Measurements from ENCODE around the gene EXOSC2.

EXOSC2 gene

DNA sequence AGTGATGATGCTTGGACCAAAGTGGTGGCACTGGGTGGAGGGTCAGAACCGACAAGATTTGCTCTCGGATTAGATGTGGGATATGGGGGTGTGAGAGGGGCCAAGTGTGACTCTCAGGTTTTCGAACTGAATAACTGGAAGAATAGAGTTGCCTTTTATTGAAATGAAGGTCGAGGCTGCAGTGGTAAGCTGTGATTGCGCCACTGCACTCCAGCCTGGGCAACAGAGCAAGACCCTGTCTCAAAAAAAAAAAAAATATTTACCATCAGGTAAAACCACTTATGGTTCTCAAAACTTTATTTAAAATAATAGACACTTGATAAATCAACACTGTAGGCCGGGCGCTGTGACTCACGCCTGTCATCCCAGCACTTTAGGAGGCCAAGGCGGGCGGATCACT lies 27.2 kb downstream of the EXOSC2 start:
- DNase-seq (ENCODE audit: low read depth, low spot score) = no peak
- H3K4me3 ChIP-seq (ENCODE audit: low read length) = no peak overlapping the region

DNA sequence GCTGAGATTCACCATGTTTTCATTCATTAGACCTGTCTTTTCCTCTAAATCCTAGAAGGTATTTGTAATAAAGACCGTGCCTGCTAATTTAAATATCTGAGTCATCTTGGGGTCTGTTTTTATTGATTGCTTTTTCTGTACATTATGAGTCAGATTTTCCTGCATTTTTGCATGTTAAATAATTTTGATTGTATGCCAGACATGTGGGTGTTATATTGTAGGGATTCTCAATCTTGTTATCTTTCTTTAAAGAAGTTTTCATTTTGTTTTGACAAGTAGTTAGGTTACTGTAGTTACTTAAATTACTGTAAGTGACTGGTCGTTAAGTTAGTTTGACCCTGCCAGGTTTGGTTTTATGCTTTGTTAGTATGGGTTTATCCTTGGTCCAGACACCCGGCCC lies 35.1 kb downstream of the EXOSC2 start:
- H3K4me3 ChIP-seq (ENCODE audit: low read length) = no peak overlapping the region
- no peak for DNase-seq (ENCODE audit: low read depth, low spot score)

DNA sequence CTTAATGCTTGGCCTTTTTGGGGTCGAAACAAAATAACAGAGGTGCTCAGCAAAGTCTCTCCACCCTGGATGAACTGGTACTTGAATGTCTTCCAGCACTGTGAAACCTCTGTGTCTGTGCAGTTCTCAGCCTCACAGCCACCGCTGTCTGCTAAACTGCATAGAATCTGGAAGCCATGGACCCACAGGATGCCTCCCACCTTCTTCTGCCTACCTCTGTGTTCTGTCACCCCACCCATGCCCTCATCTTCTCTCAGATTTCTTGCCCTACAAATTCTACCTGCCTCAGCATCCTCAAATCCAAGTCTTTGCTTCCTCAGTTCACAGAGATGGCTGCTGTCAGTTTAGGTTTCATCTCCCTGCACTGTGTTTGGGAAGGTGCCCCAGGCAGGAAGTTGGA lies 35.6 kb downstream of the EXOSC2 start:
- DNase-seq (ENCODE audit: low read depth, low spot score) = no peak
- H3K4me3 ChIP-seq (ENCODE audit: low read length) = no peak overlapping the region

DNA sequence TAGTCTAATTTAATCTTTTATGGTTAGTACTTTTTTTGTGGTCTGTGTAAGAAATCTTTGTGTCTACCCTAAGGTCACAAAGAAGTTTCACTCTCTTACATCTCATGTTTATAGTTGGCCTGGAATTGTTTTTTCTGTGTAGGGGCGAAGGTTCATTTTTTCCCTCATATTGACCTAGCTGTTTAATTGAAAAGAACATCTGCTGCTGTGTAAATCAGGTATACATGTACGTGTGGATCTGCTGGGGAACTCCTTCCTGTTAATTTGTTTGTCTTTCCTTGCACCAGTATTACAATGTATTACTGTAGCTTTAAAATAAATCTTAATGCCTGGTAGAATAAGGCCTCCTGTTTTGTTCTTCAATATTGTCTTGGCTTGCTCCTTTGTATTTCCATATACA lies 37.8 kb downstream of the EXOSC2 start:
- H3K4me3 ChIP-seq (ENCODE audit: low read length) = no peak overlapping the region

DNA sequence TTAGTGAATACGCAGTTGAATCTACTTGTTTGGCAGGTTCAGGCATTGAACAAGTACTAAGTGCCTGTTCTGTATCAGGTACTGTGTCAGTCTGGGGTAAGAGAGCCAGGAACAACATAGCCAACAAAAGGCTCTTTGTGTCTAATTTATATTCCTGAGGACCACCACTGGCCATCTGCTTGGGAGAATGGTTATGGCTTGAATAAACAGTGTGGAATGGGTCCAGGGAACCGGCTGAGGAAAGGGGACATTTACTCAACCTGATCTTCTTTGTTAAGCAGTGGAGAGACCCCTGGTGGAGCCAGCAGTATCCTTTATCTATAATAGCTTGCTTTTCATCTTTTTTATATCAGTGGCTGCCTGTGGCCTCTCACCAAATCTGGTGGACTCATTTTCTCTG lies 38.6 kb downstream of the EXOSC2 start:
- DNase-seq (ENCODE audit: low read depth, low spot score) = no peak

More for the DNA sequence above, 37.8 kb downstream of the EXOSC2 start:
- no peak for DNase-seq (ENCODE audit: low read depth, low spot score)

DNA sequence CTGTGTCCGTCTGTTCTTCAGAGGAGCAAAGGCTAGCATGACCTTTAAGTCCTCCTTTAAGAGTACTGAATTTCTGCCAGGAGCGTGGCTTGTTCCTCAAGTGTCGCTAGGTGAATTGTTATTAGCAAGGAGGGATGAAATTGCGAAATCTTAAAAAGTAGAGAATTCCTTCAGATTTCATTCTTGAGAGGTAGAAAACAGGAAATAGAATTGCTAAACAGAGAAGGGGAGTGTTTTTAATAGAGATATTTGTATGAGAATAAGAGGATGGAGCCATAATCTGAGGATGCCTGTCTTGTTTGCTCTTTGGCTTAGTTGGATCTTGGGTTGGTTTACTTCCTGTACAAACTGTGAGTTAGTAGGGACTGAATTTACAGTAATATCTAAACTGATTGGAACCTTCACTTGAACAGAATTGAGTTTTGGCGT lies 39.2 kb downstream of the EXOSC2 start:
- no peak overlapping the region for H3K4me3 ChIP-seq (ENCODE audit: low read length)
- DNase-seq (ENCODE audit: low read depth, low spot score) = no peak

More for the DNA sequence above, 38.6 kb downstream of the EXOSC2 start:
- no peak overlapping the region for H3K4me3 ChIP-seq (ENCODE audit: low read length)

DNA sequence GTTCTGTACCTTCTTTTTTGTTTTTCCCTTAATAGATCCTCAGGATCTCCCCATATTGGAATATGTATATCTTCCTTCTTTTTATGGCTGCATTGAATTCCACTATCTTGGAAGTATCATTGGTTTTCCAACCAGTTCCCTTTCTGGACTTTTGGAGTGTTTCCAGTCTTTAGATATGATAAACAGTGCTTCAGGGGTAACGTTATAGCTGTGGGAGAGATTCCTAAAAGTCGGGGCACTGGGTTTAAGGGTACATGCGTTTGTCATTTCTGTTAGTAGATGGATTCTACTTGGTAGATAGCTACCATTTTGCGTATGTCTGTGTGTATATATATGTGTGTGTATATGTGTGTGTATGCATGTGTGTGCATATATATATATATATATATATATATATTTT lies 42.0 kb downstream of the EXOSC2 start:
- no peak overlapping the region for H3K4me3 ChIP-seq (ENCODE audit: low read length)
- DNase-seq (ENCODE audit: low read depth, low spot score) = no peak

DNA sequence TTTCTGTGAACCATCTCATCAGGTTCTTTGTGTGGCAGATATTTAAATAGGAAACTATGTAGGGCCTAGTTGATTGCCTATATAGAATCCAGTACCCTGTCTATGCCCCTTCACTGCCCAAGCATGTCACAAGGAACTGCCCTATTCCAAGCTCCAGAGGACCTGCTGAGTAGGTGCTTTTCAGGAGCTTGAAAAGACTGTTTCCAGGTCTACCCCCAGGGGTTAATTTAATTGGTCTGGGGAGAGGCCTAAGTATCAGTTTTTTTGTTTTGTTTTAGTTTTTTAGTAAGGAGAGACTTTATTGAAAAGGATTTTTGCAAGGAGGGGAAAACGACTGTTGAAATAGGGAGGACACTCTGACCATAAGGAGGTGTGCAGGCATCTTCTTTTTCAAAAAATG lies 43.3 kb downstream of the EXOSC2 start:
- DNase-seq (ENCODE audit: low read depth, low spot score) = no peak

DNA sequence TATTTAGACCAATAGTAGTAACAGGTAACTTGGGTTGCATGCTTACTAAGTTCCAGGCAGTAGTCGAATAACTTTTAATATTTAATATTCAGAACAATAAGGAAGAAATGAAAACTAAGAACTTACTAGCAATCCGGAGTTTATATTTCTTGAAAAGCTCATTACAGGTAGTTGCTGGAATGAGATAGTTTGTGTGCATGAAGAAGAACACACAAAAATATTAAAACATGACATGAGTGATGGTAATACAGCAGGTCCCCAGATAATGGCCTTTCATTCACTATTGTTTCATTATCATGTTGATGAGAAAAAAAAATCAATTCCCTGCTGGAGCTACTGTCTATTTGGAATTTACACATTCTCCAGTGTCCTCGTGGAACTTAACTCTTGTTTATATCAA lies 44.7 kb downstream of the EXOSC2 start:
- no peak for DNase-seq (ENCODE audit: low read depth, low spot score)
- H3K4me3 ChIP-seq (ENCODE audit: low read length) = no peak overlapping the region

More for the DNA sequence above, 43.3 kb downstream of the EXOSC2 start:
- H3K4me3 ChIP-seq (ENCODE audit: low read length) = no peak overlapping the region

DNA sequence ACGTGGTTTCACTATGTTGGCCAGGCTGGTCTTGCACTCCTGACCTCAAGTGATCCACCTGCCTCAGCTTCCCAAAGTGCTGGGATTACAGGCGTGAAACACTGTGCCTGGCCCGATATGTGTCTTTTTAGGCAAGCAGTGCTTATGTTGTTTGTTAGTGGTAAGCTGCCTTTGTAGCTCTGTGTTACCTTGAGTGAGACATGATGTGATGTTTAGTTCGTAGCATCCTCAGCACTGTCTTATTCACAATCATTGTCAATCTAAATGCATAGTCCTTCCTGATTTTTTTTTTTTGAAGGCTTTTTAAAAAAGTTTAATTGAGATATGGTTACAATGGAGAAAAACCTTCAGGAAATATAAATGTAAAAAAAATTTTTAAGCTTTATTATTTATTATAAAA lies 45.5 kb downstream of the EXOSC2 start:
- no peak overlapping the region for H3K4me3 ChIP-seq (ENCODE audit: low read length)
- no peak for DNase-seq (ENCODE audit: low read depth, low spot score)

DNA sequence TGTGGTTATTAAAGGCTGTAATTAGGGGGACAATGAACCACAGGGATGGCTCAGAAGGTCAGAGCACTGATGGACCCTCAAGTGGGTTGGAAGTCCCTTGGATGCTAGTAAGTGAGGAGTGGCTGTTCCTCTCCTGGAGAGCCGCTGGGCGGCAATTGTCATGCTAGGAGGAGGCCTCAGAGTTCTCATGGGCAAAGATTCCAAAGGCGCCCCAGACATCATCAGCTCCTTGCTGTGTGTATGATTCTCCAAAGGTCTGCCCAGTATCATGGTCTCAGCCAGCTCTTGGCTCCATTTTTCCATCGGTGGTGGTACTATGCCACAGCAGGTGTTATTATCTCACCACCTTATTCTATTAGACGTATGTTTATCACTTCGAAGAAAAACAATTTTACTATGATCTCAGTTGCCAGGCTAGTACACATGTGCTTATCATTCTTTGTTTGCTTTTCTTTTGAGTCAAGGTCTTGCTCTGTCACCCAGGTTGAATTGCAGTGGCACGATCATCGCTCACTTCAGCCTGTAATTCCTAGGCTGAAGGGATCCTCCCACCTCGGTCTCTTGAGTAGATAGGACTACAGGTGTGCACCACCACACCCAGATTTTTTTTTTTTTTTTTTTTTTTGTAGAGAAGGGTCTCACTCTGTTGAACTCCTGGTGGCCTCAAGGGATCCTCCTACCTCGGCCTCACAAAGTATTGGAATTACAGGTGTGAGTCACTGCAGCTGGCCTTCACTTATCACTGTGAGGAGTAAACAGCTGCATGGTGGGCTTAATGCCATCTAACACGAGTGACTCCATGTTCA lies 46.8 kb downstream of the EXOSC2 start:
- no peak overlapping the region for H3K4me3 ChIP-seq (ENCODE audit: low read length)
- DNase-seq (ENCODE audit: low read depth, low spot score) = no peak

DNA sequence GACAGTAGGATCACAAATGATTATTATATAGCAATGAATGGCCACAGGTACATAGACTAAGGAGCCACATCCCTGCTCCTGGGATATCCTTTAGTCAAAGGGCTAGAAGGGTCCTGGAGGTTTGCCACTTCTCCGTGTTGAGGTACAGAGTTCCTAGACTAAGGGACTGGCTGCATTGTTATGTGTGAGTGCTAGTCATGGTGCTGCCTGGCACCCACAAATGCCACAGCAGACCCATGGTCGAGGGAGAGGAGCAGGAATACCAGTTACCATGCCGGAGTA lies 47.4 kb downstream of the EXOSC2 start:
- H3K4me3 ChIP-seq (ENCODE audit: low read length) = no peak overlapping the region
- DNase-seq (ENCODE audit: low read depth, low spot score) = no peak

DNA sequence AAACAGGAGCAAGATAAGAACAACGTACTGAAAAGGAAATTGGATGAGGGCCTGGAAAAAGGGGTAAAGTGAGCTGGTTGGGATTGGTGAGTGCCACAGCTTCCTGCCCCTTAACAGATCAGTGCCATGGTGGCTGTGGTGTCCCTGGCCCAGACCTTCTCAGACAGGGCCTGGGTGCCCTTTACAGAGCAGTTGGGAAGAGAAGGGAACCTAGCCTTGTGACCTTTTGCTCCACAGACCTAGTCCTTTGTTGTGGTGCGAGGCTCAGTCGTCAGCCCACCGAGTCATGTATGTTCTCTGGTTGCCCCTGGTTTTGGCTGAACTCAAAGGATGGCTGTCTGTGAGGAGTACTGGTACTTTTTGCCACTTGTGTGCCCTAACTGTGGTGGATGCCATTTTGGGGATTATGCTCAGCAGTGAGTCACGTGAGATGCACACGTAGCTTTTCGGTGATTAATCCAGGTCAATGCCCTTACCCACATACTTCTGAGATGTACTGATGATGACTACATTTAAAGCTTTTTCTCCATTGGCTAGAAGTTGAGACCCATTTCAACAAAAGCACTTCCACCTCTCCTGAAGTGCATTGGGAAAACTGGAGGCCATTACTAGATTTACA lies 48.4 kb downstream of the EXOSC2 start:
- H3K4me3 ChIP-seq (ENCODE audit: low read length) = no peak overlapping the region
- DNase-seq (ENCODE audit: low read depth, low spot score) = peak; percentile 22

DNA sequence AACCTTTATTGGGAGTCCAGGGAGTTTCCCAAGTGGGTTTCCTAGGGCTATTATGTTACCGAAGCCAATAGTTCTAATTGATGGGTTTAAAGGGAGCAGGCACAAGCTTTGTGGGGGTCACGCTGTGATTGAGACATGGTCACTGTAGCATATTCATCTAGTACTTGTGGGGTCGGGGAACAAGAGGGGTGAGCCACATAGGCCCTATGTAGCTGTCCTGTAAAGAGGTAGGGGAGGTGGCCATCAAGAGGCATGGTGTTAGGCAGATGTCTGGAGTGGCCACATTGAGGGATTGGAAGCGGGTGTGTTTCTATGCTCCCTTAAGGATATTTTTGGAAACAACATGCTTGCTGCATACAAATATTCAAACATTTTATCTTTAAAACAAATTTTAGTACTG lies 50.1 kb downstream of the EXOSC2 start:
- DNase-seq (ENCODE audit: low read depth, low spot score) = no peak
- no peak overlapping the region for H3K4me3 ChIP-seq (ENCODE audit: low read length)

DNA sequence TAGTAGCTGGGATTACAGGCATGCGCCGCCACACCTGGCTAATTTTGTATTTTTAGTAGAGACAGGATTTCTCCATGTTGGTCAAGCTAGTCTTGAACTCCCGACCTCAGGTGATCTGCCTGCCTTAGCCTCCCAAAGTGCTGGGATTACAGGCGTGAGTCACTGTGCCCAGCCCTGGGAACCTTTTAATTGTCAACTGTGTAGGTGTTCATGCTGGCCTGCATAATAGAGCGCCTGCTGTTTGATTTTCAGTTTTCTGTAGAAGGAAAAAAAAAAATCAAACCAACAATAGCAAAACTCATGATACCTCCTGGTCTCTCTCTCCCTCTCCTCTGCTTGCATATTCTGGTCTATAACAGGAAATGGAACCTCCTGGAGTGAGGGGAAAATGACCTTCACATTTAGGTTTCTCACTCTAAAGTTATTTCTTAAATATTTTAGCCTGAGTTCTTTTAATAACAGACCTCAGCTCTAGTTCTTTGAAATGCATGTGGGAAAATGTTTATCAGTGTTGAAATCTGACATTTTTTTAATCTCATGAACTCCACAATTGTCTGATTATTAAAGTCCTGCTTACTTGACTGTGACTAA lies 51.7 kb downstream of the EXOSC2 start:
- DNase-seq (ENCODE audit: low read depth, low spot score) = no peak
- H3K4me3 ChIP-seq (ENCODE audit: low read length) = no peak overlapping the region

DNA sequence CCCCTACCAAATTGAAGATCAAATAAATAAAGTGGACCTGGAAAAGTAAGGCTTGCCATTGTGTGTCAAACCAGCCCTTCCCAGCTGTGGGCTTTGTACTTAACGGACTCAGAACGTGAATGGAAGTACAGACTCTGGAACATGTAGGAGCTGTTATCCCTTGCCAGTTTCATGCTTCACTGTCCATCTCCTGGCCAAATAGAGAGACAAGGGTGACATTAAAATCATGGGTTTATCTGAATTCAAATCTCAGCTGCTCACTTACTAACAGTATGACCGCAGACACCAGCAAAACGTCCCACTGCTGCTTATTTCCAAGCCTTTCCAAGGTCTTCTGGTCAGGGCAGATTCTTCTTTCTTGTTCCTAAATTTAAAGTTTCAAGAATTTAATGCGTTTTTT lies 52.2 kb downstream of the EXOSC2 start:
- DNase-seq (ENCODE audit: low read depth, low spot score) = no peak
- H3K4me3 ChIP-seq (ENCODE audit: low read length) = no peak overlapping the region

DNA sequence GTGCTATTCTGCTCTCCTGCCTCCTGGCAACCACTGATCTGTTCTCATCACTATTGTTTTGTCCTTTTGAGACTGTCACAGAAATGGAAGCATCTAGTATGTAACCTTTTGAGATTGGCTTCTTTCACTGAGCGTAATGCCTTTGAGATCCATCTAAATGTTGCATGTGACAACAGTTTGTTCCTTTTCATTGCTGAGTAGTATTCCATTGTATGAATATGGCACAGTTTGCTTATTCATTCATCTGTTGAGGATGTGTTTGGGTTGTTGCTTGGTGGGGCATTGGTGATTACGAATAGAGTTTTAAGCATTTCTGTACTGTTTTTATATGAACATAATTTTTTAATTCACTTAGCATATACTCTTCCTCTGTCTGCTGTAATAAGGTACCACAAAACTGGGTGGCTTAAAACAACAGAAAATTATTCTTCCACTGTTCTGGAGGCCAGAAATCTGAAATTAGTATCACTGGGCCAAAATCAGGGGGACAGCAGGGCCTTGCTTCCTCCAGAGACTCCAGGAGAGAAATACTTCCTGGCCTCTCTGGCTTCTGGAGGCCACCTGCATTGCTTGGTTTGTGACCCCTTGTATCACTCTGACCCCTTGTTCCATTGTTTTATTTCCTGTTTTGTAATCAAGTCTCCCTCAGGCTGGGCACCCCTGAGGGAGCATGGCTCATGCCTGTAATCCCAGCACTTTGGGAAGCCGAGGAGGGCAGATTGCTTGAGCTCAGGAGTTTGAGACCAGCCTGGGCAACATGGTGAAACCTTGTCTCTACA lies 53.0 kb downstream of the EXOSC2 start:
- no peak for DNase-seq (ENCODE audit: low read depth, low spot score)
- H3K4me3 ChIP-seq (ENCODE audit: low read length) = no peak overlapping the region

DNA sequence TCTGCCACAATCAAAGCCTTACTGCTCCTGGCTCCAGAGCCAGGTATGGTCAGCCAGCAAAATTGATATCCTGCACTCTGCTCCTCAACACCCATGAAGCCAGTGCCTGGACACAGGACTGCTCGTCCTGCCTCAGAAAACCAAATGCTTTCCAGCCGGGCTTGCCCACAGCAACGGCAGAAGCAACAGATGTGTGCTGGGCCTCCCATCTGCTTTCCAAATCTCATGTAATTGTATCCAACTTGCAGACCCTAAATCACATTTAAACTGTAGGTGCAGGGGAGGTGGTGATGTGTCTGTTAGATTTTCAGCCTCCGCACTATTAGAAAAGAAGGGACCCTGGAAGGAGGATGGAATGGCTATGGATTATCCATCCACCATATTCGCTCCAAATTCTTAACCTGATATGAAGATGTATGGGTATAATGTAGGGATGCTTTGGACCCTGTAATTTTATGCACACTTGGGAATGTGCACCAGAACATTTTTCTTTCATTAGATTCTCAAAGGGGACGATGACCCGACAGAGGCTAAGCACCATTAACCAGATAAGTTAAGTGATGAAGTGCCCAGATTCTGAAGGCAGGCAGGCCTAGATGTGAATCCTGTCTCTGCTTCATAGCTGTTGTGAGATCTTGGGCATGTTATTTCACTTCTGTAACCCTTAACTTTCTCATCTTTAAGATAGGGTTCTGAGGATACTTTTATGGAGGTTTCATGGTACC lies 58.2 kb downstream of the EXOSC2 start:
- no peak overlapping the region for H3K4me3 ChIP-seq (ENCODE audit: low read length)
- DNase-seq (ENCODE audit: low read depth, low spot score) = no peak
